Neural progenitor cell (in vitro differentiated cells): ENCODE data around the gene GATA6.

Experiments used
- EZH2 ChIP-seq: fragments of 200-600 bp; sonication (generic); IDR thresholded peaks from 2 replicates; pipeline ENCODE4 v1.6.1; 2017; ENCODE audit warnings: antibody characterized with exemption, mild to moderate bottlenecking, moderate library complexity
- EZH2phosphoT487 ChIP-seq: fragments of 200-600 bp; sonication (generic); IDR thresholded peaks from 2 replicates; pipeline ENCODE4 v1.6.1; 2017; ENCODE audit warnings: antibody characterized with exemption
- TF ChIP-seq, protein P1 (sequence below): fragments of 200-600 bp; sonication (generic); IDR thresholded peaks from 2 replicates; pipeline ENCODE4 v1.5.1; 2017; ENCODE audit warnings: antibody characterized with exemption, mild to moderate bottlenecking

DNA sequence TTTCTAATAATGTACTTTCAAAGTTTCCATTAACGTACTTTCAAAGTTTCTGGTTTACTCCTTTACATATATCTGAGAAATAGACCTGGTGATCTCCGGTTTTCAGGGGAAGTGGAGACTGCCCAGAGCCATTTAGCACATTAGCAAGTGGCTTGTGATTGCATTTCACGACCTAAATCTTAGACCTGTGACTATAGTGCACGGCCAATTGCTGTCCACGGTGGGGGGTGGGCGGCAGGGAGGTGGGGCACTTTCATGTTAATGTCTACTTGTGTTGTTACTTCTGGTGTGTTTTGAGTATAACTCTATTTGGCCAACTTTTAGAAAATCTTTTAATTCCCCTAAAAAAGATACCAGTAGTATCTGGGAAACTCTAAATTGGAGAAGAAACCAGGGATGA lies 11.3 kb downstream of the GATA6 start:
- TF ChIP-seq, protein P1, sequence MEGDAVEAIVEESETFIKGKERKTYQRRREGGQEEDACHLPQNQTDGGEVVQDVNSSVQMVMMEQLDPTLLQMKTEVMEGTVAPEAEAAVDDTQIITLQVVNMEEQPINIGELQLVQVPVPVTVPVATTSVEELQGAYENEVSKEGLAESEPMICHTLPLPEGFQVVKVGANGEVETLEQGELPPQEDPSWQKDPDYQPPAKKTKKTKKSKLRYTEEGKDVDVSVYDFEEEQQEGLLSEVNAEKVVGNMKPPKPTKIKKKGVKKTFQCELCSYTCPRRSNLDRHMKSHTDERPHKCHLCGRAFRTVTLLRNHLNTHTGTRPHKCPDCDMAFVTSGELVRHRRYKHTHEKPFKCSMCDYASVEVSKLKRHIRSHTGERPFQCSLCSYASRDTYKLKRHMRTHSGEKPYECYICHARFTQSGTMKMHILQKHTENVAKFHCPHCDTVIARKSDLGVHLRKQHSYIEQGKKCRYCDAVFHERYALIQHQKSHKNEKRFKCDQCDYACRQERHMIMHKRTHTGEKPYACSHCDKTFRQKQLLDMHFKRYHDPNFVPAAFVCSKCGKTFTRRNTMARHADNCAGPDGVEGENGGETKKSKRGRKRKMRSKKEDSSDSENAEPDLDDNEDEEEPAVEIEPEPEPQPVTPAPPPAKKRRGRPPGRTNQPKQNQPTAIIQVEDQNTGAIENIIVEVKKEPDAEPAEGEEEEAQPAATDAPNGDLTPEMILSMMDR: no peak
- TF ChIP-seq EZH2 (no peak), EZH2phosphoT487 (no peak)
